Gastrocnemius medialis (tissue), 4 donors: ENCODE data around the gene POLA1.

Experiments
- CTCF ChIP-seq, 5 experiments: fragments of 450-650 bp in 3 of 5; fragments of 200-600 bp in 2 of 5; sonication (generic) in 2 of 5; IDR thresholded peaks in 4 of 5; conservative IDR thresholded peaks in 1 of 5; 1 replicate in 4 of 5; 2 replicates in 1 of 5; pipeline ENCODE4 v1.5.1; 2016 to 2019; ENCODE audit warnings: antibody characterized with exemption in 5 of 5, mild to moderate bottlenecking in 3 of 5, moderate library complexity in 3 of 5
- POLR2A ChIP-seq, 2 donors: fragments of 450-650 bp; IDR thresholded peaks; one replicate each; pipeline ENCODE4 v1.6.1; 2017; ENCODE audit warnings: antibody characterized with exemption in 2 of 2, mild to moderate bottlenecking in 2 of 2, moderate library complexity in 2 of 2

GRCh38 chrX:24696294-24696693, 2.6 kb downstream of the POLA1 start:
- TF ChIP-seq CTCF (IDR thresholded peaks at IDR 0.05 in 4 of 5, conservative IDR thresholded peaks at IDR 0.05 in 1 of 5), result no peak
- TF ChIP-seq POLR2A (IDR thresholded peaks at IDR 0.05), result no peak
